Neural crest cell (in vitro differentiated cells): ENCODE data around the gene MUC2. TPM values are rescaled to one million over a fixed set of nuclear protein-coding genes. Genes with fewer than 3 reads are reported as not detected.

Source experiments
- DNase-seq: peaks from one replicate; pipeline ENCODE4 v3.0.0; 2021; ENCODE audit warnings: low read depth, mixed read lengths, low spot score
- H3K27ac Mint-ChIP-seq: one replicate; pipeline ENCODE4 v1.8.0; 2021; ENCODE audit warnings: mild to moderate bottlenecking, mixed read lengths; ENCODE audit not compliant: unreplicated experiment
- H3K27me3 Mint-ChIP-seq: 2 replicates; pipeline ENCODE4 v1.8.0; 2021; ENCODE audit warnings: low read depth, mild to moderate bottlenecking, mixed read lengths
- H3K36me3 Mint-ChIP-seq: 2 replicates; pipeline ENCODE4 v1.8.0; 2021; ENCODE audit warnings: low read depth, mild to moderate bottlenecking, mixed read lengths
- H3K4me1 Mint-ChIP-seq: 2 replicates; pipeline ENCODE4 v1.8.0; 2021; ENCODE audit warnings: mixed read lengths
- H3K4me3 Mint-ChIP-seq: one replicate; pipeline ENCODE4 v1.8.0; 2021; ENCODE audit warnings: mild to moderate bottlenecking, mixed read lengths
- H3K9me3 Mint-ChIP-seq: 2 replicates; pipeline ENCODE4 v1.8.0; 2021; ENCODE audit warnings: mixed read lengths
- CTCF ChIP-seq: fragments of 200-600 bp; sonication (generic); conservative IDR thresholded peaks from 2 replicates; pipeline ENCODE4 v1.5.0; 2021; ENCODE audit warnings: antibody characterized with exemption, mild to moderate bottlenecking
- total RNA-seq: library from RNA; stranded (reverse); gene quantifications from 2 replicates; pipeline ENCODE4 v1.2.1, GENCODE V29; 2021

The MUC2 gene
- total RNA-seq, 1 donor from 2014 or later, result not detected

- Mint-ChIP-seq H3K4me3 (no peak overlapping the region), H3K36me3 (no peaks in the 10 kb centered on the region), H3K9me3 (no peaks in the 10 kb centered on the region), H3K27ac (no peak overlapping the region), H3K4me1 (no peaks in the 10 kb centered on the region), H3K27me3 (no peaks in the 10 kb centered on the region)
- no peak for TF ChIP-seq CTCF
- no peak for DNase-seq
Measured at GRCh38 chr11:1082728-1083620, 8.3 kb downstream of the MUC2 start.

GRCh38 chr11:1083621-1084551 lies 9.2 kb downstream of the MUC2 start:
- H3K27ac Mint-ChIP-seq, result no peak overlapping the region
- no peaks in the 10 kb centered on the region for H3K9me3 Mint-ChIP-seq
- DNase-seq, result no peak
- no peaks in the 10 kb centered on the region for H3K4me1 Mint-ChIP-seq
- no peaks in the 10 kb centered on the region for H3K27me3 Mint-ChIP-seq
- H3K4me3 Mint-ChIP-seq, result no peak overlapping the region
- no peak for TF ChIP-seq CTCF
- no peaks in the 10 kb centered on the region for H3K36me3 Mint-ChIP-seq

GRCh38 chr11:1084561-1085439 lies 10.1 kb downstream of the MUC2 start:
- TF ChIP-seq CTCF, result no peak
- Mint-ChIP-seq H3K9me3 (no peaks in the 10 kb centered on the region), H3K27me3 (no peaks in the 10 kb centered on the region), H3K27ac (no peak overlapping the region), H3K36me3 (no peaks in the 10 kb centered on the region), H3K4me3 (no peak overlapping the region), H3K4me1 (no peaks in the 10 kb centered on the region)
- DNase-seq, result no peak

GRCh38 chr11:1085440-1086170 lies 10.9 kb downstream of the MUC2 start:
- H3K4me1 Mint-ChIP-seq, result no peaks in the 10 kb centered on the region
- no peaks in the 10 kb centered on the region for H3K27me3 Mint-ChIP-seq
- no peak overlapping the region for H3K4me3 Mint-ChIP-seq
- no peak for TF ChIP-seq CTCF
- DNase-seq, result no peak
- H3K36me3 Mint-ChIP-seq, result no peaks in the 10 kb centered on the region
- no peaks in the 10 kb centered on the region for H3K9me3 Mint-ChIP-seq
- H3K27ac Mint-ChIP-seq, result no peak overlapping the region
